Stomach (tissue), 4 donors: ENCODE results near the gene TRABD2B.

Experiments
- CTCF ChIP-seq, 7 experiments: fragments of 450-650 bp in 4 of 7; fragments of 200-600 bp in 3 of 7; sonication (generic) in 3 of 7; IDR thresholded peaks; one replicate each; pipeline ENCODE4 v1.5.1; 2016 to 2019; ENCODE audit warnings: antibody characterized with exemption in 7 of 7, control low read depth in 2 of 7, mild to moderate bottlenecking in 1 of 7
- EP300 ChIP-seq: sonication (generic); formaldehyde crosslinking; IDR thresholded peaks from one replicate; pipeline ENCODE4 v1.6.1; 2017; ENCODE audit warnings: antibody characterized with exemption
- POLR2A ChIP-seq, 4 donors: fragments of 450-650 bp; IDR thresholded peaks; one replicate each; pipeline ENCODE4 v1.6.1; 2016; ENCODE audit warnings: antibody characterized with exemption in 4 of 4, control low read depth in 2 of 4, mild to moderate bottlenecking in 1 of 4, moderate library complexity in 1 of 4
- POLR2AphosphoS5 ChIP-seq, 3 donors: sonication (generic); formaldehyde crosslinking; IDR thresholded peaks; one replicate each; pipeline ENCODE4 v1.6.1; 2016; ENCODE audit warnings: antibody characterized with exemption in 3 of 3

DNA sequence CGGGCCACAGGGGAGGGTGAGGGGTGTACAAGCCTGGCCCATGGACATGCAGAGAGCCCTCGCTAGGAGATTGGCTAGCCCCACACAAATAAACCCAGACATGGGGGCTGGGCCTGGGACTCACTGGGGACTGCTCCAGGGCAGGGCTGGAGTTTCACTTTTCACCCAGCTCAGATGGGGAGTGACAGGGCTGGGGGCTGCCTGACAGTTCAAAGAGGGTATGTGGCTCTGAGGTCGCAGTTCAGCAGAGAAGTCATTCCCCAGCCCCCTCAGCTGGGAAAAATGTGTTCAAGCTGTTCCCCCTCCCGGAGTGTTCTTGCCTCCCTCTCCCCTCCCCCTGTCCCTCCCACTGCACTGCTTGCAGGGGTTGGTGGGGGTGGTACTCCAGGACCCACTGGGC is 277.1 kb downstream of the TRABD2B start:
- TF ChIP-seq CTCF (IDR thresholded peaks at IDR 0.05) (no peak), POLR2AphosphoS5 (IDR thresholded peaks at IDR 0.05) (no peak), POLR2A (IDR thresholded peaks at IDR 0.05) (no peak), EP300 (no peak)
